Sciatic nerve (tissue), 2 donors: Measurements from ENCODE around the gene SNX32. TPM values are rescaled to one million over a fixed set of nuclear protein-coding genes. Genes with fewer than 3 reads are reported as not detected.

Experiments used
- ATAC-seq: fragments of 200-7000 bp; cut with Tn5 transposase; one replicate; pipeline ENCODE4 v1.9.1; 2020; ENCODE audit warnings: mild to moderate bottlenecking, moderate library complexity
- DNase-seq: peaks from one replicate; pipeline ENCODE4 v3.0.0-alpha.2; 2020; ENCODE audit warnings: low spot score
- intact Hi-C: fragments of 100-400 bp; cut with DNase I; formaldehyde crosslinking; loops from one replicate; pipeline ENCODE4 v1.14.2; 2022
- total RNA-seq: library from RNA; stranded (reverse); fragmentation: NEBNext Ultra II Directional; extraction: Animal tissue kit (Norgen Biotek cat#: 25700); gene quantifications from one replicate; pipeline ENCODE4 v1.2.1, GENCODE V29; 2021
- donor health status: DM: no; HTN: no; CAD: no.
- donor health status: DM: no; HTN: no; CAD: no.

SNX32 gene
- total RNA-seq, 1 donor from 2014 or later: 2.6 TPM

DNA sequence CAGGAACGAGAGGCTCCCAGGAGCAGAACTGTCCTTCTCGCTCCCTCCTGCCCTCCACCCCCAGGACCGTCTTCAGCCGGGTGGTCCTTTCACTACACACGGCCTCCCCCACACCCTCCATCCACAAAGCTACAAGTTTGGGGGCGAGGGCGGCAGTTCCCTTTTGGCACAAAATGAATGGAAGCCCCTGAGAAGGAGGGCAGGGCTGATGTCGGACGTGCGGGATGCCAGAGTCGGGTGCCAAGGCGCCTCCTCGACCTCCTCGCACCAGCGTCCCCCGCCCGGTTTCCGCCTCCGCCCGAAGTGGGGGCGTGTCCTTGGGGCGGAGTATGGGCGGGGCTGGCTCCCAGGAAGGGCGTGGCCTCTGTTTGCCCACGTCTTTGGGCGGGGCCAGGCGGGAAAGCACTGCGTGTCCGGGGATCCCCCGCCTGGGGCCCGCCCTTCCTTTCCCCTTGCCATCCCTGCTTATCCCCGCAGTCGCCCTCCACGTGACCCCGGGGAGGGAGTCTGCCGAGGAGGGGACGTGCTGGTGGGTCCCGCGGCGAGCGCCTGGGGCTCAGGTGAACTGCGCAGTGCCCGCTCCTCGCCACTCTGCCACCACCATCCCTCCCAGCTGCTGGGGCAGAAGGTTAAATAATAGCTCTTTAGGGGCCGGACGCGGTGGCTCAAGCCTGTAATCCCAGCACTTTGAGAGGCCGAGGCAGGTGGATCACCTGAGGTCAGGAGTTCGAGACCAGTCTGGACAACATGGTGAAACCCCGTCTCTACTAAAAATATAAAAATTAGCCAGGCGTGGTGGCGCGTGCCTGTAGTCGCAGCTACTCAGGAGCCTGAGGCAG, 39.8 kb downstream of the SNX32 start:
- peak; percentile 97 for DNase-seq
- intact Hi-C loops: no loop called here
- ATAC-seq: peak; percentile 98

DNA sequence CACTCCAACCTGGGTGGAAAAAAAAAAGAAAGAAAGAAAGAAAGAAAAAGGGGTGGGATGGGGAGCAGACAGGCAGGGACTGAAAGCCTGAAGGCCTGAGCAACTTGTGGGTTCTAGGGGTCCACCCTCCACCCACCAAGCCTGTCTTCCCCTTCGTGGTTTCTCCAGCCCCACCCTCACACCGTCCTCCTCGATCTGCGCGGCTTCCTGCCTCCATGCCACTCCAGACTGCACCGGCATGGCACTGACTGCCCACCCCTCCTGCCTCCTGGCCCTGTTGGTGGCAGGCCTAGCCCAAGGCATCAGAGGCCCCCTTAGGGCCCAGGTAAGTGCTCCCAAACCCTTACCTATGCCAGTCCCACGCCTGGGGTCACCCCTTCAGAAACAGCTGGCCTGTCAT, 45.9 kb downstream of the SNX32 start, which contains the start of gene CTSW:
TSS of gene CTSW (plus strand) at position 221 of the 400 bp plus-strand sequence. CDS start at position 239, 18 bp downstream.
- DNase-seq: no peak
- intact Hi-C loops: loop anchor here (10.0 kb wide), 1 partner anchor 105 kb away; no protein-coding TSS in a partner anchor
- no peak for ATAC-seq

DNA sequence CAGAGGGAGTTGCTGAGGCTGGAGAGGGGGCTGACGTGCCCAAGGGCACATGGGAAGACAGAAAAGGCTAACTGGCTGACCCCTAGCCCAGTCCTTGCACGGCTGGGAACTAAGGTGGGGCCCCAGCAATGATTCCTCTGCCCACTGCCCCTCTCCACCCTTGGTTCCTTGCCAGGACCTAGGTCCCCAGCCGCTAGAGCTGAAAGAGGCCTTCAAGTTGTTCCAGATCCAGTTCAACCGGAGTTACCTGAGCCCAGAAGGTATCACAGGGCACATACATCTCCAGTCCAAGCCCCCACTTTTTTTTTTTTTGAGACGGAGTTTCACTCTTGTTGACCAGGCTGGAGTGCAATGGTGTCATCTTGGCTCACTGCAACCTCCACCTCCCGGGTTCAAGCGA, 46.3 kb downstream of the SNX32 start:
- ATAC-seq: no peak
- intact Hi-C loops: loop anchor here (10.0 kb wide), 1 partner anchor 105 kb away; no protein-coding TSS in a partner anchor
- no peak for DNase-seq

DNA sequence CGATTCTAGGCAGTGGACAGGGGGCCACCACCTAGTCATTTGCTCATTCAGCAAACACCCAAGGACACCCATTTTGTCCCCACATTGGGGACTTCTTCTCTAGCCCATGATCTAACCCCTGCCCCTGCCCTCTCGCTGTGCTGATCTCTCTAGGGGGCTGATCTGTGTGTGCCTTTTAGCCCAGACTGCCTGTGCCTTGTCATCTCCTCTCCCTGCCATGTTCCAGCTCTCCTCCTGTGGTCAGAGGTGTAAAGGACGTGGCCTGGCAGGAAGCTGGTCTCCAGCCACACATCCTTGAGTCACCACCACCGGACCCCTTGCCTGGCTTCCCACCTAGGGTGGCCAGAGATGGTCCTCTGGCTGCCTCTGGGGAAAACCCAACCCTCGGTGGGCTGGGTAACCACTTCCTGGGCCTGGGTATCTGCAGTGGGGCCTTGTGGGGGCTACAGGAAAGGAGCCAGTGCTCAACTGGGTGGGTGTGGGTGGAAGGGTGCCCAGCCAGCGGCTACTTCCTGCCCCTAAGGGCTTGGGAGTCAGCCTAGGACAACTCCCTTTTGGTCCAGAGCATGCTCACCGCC, 47.2 kb downstream of the SNX32 start:
- intact Hi-C loops: loop anchor here (10.0 kb wide), 1 partner anchor 104 kb away; no protein-coding TSS in a partner anchor
- DNase-seq (no peak), ATAC-seq (no peak)

DNA sequence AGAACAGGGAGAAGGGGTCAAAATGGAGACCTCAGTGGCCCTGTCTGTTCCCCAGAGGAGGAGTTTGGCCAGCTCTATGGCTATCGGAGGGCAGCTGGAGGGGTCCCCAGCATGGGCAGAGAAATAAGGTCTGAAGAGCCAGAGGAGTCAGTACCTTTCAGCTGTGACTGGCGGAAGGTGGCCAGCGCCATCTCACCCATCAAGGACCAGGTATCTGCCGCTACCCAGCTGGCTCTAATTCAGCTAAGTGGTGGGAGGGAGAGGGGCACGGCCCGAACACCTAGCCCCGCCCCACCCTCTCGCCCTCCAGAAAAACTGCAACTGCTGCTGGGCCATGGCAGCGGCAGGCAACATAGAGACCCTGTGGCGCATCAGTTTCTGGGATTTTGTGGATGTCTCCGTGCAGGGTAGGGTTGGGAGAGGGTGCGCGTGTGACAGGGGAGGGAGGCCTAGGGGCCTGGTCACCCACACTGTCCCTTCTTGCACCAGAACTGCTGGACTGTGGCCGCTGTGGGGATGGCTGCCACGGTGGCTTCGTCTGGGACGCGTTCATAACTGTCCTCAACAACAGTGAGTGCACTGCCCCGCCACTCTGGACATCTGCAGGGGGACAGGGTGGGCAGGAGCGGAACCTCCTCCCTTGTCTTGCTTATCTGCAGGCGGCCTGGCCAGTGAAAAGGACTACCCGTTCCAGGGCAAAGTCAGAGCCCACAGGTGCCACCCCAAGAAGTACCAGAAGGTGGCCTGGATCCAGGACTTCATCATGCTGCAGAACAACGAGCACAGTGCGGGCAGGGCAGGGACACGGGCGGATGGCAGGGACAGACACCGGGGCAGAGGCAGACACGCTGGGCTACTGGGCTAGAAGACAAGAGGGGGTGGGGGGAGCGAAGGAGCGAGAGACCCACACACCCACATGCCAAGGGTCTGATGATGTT, 48.6 kb downstream of the SNX32 start:
- intact Hi-C loops: loop anchor here (10.0 kb wide), 1 partner anchor 102 kb away; no protein-coding TSS in a partner anchor
- DNase-seq: no peak
- no peak for ATAC-seq

DNA sequence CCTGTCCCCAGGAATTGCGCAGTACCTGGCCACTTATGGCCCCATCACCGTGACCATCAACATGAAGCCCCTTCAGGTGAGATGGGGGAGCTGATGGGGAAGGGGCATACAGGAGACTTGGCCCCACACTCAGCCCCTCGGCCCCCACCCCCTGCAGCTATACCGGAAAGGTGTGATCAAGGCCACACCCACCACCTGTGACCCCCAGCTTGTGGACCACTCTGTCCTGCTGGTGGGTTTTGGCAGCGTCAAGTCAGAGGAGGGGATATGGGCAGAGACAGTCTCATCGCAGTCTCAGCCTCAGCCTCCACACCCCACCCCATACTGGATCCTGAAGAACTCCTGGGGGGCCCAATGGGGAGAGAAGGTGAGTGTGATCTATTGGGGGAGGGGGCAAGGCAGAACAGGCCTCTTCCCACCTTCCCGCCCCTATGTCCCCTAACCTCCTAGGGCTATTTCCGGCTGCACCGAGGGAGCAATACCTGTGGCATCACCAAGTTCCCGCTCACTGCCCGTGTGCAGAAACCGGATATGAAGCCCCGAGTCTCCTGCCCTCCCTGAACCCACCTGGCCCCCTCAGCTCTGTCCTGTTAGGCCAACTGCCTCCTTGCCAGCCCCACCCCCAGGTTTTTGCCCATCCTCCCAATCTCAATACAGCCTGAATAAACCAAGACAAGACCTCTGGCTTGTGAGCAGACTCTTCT, 49.4 kb downstream of the SNX32 start:
- DNase-seq: no peak
- intact Hi-C loops: loop anchor here (10.0 kb wide), 1 partner anchor 102 kb away; no protein-coding TSS in a partner anchor
- no peak for ATAC-seq

DNA sequence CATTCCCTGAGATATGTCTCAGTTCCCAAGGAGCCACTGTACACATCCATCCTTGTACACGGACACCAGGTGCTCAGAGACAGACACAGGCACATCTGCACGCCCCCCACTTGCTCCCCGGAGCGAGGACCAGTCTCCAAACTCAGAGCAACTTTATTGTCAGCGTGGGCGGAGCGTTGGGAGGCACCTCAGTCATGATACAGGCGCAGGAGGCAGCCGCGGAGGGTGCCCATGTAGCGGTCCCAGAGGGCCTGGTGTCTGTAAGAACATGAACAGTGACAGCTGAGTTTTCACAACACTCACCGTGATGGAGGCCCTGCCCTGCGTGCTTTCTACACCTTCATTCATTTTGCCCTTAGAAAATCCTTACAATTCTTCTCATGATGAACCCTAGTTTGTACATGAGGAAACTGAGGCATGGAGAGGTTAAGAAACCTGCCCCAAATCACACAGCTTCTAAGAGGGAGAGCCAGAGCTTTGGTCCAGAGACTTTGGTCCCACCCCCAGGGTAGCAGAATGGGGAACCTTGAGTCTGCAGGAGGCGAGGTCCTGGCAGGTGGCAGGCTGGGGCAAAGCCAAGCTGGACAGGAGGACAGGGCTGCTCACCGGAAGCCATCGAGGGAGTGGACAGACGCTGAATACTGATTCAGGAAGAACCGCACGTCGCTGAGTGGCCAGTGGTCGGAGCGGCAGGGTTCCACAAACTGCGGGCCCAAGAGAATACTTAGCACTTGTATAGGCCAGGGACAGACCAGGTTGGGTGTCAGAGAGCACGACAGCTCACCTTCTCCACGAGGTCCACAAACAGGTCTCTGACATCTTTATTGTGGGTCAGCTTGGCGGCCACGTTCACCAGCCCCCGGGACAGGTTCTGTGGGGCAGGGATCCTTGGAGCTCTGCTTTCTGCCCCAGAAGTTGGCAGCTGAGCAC, 50.3 kb downstream of the SNX32 start:
- no peak for DNase-seq
- no peak for ATAC-seq
- intact Hi-C loops: loop anchor here (10.0 kb wide), 1 partner anchor 101 kb away; no protein-coding TSS in a partner anchor

DNA sequence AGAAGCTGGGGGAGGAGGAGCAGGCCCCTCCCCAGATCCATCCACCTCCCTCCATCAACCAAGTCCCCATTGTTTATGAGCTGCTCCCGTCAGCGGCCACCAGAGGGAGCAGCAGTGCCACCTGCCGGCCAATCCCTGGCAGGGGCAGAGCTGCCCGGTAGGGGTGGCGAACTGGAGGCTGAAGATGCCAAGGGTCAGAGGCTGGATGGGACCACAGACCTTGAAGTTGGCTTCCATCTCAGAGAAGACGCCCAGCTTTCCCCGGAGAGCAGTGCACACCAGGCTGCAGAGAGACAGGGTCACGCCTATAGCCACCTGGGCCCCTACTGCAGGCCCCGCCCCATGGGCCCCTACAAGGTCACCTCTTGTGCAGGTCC, 50.9 kb downstream of the SNX32 start:
- intact Hi-C loops: loop anchor here (10.0 kb wide), 1 partner anchor 100 kb away; no protein-coding TSS in a partner anchor
- DNase-seq (peak; percentile 85), ATAC-seq (no peak)

DNA sequence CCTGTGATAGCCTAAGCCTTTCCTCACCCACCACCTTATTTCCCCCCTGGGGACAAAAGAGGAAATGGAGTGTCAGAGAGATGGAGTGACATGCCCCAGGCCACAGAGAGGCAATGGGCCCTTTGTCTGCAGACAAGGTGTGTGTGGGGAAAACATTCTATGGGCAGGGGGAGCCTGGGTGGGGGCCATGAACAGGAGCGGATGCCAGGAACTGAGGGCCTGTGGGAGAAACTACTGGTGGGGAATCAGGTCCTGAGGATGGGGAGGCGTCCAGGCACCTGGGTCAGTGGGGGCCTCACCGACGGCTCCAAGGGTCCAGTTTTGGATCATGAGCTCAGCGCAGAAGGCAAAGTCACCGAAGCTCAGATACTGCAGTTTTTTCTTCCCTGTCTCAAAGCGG, 51.5 kb downstream of the SNX32 start:
- ATAC-seq (no peak), DNase-seq (no peak)
- intact Hi-C loops: loop anchor here (10.0 kb wide), 1 partner anchor 100 kb away; no protein-coding TSS in a partner anchor

DNA sequence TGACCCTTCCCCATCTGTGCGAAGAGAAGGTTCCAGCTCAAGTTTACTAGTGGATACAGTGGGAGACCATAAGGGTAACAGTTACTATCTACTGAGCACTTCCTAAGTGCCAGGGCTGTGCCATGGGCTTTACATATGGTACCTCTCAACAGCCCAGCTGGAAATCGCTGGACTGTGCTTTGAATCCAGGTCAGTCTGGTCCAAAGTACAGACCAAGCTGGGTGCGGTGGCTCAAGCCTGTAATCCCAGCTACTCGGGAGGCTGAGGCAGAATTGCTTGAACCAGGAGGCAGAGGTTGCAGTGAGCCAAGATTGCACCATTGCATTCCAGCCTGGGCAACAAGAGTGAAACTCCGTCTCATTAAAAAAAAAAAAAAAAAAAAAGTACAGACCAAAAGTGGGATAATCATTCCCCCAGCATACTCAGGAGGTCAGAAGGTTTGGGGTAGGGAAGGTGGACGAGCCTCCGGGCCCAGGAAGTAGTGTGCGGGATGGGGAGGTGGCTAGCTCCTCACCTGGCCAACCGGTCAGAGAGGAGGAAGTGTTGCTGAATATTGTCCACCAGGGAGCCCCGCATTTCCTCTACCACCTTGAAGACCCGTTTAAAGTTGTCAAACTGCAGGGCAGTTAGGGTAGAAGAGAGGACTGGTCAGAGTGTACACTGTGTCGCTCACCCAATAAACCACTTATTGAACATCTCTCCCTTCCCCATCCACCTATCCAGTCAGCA, 52.2 kb downstream of the SNX32 start:
- DNase-seq: no peak
- intact Hi-C loops: loop anchor here (10.0 kb wide), 1 partner anchor 99 kb away; no protein-coding TSS in a partner anchor

DNA sequence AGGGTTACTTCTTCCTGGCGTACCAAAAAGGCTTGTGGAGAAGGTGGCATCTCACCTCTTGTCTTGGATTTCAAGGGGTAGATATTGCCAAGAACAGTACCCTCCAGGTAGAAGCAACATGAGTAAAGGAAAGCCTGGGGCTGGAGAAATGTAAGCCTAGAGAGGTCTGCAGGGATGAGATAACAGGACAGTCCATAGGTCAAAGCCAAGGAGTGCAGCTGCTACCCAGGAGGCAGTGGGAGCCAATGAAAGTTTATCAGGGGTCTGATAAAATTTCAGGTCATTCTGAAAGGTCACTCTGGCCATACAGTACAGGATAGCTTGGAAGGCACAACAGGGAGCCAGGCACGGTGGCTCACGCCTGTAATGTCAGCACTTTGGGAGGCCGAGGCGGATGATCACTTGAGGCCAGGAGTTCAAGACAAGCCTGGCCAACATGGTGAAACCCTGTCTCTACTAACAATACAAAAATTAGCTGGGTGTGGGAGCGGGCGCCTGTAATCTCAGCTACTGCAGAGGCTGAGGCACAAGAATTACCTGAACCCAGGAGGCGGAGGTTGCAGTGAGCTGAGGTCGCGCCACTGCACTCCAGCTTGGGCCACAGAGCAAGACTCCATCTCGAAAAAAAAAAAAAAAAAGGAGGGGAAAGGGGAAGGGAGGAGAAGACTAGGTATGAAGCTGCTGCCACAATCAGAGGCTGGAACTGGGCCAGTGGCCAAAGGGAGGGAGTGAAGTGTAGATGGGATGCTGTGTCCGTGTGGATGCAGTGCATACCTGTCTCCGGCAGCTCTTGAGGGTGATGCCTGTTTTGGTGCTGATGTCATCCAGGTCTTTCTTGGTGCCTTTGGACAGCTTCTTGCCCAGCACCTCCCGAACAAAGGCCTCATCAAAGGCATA, 53.3 kb downstream of the SNX32 start:
- intact Hi-C loops: loop anchor here (10.0 kb wide), 1 partner anchor 98 kb away; no protein-coding TSS in a partner anchor
- DNase-seq: no peak
- ATAC-seq: no peak

More for the DNA sequence above, 52.2 kb downstream of the SNX32 start:
- ATAC-seq: no peak

DNA sequence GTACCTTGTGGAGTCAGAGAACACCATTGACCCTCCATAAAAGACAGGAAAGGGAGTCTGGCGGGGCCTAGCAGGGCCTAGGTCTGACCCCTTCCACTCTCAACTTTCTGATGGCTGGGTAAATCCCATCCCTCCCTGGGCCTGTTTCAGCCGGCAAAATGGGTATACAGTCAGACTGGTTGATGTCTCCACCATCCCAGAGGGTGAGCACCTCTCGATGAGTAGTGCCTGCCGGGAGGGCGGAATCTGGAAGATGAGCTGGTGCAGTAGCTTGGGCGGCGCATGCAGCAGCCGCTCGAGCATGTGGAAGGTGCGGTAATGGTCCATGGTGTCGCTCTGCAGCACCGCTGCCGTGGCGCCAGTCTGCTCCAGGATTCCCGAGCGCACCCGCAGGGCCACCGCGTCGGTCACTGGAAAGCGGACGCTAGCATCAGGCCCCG, 54.0 kb downstream of the SNX32 start:
- ATAC-seq: no peak
- no peak for DNase-seq
- intact Hi-C loops: loop anchor here (10.0 kb wide), 1 partner anchor 97 kb away; no protein-coding TSS in a partner anchor

DNA sequence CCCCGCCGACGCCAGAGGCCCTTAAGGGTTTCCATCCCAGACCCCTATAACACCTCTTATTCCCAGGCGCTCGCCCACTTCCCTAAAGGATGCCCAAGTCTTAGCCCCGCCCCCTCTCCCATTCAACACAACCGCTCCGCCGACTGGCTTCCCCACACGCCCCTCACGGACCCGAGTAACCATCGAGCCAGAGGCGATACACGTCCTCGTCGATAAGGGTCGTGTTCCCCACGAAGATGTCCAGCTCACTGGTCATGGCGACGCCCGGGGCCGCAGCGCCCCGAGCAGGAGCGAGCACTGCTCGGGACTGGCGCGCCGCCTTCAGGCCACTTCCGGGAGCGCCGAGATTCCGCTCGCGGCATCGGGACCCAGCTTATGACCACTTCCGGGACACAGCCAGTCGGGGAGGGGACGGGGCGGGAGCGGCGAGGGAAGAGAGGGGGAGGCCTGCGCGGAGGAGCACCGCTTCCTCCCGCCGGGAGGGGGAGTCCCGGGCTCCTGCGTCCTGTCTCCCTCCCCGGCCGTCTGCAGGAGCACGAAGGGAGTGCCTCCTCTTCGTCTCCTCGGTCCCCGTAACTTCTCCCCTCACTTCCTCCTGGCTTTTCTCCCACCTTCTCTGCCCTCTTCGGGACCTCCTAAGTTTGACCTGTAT, 54.5 kb downstream of the SNX32 start, which contains the start of gene FIBP:
TSS of gene FIBP (minus strand) at position 309 of the 652 bp plus-strand sequence. CDS start at position 256, 53 bp downstream.
- intact Hi-C loops: loop anchor here (10.0 kb wide), 1 partner anchor 97 kb away; no protein-coding TSS in a partner anchor
- DNase-seq: peak; percentile 98
- ATAC-seq: peak; percentile 91

DNA sequence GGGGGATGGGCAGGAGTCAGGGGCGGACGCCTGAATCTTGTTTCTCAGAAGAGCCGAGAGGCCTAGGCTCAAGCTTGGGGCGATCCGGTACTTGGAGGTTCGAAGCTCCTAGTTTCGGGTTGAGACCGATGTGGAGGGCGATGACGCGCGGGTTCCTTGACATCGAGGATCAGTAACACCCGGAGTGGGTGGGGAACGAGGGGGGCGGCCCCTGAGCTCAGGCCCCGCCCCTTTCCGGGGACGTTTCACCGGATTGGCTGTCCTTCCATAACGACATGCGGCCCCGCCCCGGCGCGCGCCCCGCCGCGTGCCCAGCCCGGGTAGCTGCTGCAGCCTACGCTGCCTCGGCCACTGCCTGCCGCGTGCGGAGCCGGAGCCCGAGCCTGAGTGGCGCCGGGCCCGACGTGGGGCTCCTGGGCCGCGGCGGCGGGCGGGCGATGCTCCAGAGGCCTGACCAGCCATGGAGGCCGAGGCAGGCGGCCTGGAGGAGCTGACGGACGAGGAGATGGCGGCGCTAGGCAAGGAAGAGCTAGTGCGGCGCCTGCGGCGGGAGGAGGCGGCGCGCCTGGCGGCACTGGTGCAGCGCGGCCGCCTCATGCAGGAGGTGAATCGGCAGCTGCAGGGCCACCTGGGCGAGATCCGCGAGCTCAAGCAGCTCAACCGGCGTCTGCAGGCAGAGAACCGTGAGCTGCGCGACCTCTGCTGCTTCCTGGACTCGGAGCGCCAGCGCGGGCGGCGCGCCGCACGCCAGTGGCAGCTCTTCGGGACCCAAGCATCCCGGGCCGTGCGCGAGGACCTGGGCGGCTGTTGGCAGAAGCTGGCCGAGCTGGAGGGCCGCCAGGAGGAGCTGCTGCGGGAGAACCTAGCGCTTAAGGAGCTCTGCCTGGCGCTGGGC, 56.8 kb downstream of the SNX32 start, which contains the start of gene CCDC85B:
TSS of gene CCDC85B (plus strand) at position 350 of the 895 bp plus-strand sequence. CDS start at position 461, 111 bp downstream.
- intact Hi-C loops: no loop called here
- peak; percentile 99 for DNase-seq
- peak; percentile 88 for ATAC-seq
